DMS79 treated with DMSO at 0.1 percent for 48 hours (cell line): ENCODE data around the gene TUT4.

Experiments used
- DNase-seq: peaks from one replicate; lab custom pipeline; 2025; lab: John Stamatoyannopoulos, UW

The TUT4 gene

DNA sequence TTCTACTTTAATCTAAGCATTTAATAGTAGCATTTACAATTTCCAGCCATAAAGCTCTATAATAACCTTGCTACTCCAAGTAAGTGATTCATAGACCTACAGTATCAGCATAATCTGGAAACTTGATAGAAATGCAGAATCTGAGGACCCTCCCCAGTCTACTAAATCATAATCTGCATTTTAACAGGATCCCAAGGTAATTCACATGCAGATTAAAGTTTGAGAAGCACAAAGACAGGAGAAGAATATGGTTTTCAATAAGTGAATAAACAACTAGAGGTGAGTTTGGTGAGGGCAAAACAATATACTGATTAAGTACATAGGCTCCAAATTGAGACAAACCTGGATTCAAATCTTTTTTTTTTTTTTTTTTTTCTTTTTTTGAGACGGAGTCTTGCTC lies 91.1 kb downstream of the TUT4 start:
- no peak for DNase-seq

DNA sequence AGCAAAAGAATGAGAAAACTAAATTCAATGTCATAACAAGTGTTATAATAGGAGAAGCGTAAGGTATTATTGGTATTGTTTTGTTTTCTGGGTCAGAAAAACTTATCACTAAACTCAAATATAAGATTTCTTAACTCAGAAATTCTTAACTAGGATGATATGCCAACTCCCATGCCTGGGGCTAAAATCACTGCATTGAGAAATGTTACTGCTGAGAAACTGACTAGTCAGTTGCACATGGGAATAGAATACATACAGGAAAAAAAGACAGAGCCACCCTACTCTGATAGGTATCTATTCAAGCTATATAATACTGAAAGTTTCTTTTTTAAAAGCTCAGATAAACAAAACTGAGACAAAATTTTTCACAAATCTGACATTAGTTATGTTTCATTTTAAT lies 92.2 kb downstream of the TUT4 start:
- no peak for DNase-seq

DNA sequence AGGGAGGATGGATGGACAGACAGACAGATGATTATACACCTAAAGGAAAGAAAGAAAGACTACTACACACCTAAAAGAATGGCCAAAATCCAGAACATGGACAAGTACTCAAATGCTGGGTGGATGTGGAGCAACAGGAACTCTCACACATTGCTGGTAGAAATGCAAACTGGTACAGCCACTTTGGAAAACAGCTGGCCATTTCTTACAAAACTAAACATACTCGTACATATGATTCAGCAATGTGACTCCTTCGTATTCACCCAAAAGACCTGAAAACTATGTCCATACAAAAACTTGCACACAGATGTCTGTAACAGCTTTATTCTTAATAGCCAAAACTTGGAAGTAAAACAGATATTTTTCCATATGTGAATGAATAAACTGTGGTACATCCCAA lies 97.2 kb downstream of the TUT4 start:
- DNase-seq, result no peak

DNA sequence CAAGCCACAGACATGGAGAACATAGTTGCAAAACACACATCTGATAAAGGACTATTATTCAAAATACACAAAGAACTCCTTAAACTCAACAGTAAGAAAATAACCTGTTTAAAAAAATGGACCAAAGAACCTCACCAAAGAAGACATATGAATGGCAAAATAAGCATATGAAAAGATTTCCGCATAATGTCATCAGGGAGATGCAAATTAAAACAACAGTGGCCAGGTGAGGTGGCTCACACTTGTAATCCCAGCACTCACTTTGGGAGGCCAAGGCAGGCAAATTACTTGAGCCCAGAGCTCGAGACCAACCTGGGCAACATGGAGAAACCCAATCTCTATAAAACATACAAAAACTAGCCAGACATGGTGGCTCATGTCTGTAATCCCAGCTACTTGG lies 98.1 kb downstream of the TUT4 start:
- no peak for DNase-seq

DNA sequence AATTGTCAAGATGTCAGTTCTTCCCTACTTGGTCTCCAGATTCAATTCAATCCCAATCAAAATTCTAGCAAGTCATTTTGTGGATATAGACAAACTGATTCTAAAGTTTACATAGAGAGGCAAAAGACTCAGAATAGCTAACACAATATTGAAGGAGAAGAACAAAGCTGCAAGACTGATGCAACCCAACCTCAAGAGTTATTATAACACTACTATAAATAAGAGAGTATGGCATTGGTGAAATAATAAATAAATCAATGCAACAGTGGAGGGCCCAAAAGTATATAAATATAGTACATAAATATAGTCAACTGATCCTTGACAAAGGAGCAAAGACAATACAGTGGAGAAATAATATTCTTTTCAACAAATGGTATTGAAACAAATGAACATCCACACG lies 98.8 kb downstream of the TUT4 start:
- DNase-seq, result no peak

DNA sequence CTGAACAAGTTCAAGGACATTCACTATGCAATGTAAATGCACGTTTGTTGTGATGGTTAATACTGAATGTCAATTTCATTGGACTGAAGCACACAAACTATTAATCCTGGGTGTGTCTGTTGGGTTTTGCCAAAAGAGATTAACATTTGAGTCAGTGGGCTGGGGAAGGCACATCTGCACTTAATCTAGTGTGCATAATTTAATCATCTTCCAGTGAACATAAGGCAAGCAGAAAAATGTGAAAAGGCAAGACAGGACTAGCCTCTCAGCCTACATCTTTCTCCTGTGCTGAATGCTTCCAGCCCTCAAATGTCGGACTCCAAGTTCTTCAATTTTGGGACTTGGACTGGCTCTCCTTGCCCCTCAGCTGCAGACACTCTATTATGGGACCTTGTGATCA lies 108.4 kb downstream of the TUT4 start:
- no peak for DNase-seq

DNA sequence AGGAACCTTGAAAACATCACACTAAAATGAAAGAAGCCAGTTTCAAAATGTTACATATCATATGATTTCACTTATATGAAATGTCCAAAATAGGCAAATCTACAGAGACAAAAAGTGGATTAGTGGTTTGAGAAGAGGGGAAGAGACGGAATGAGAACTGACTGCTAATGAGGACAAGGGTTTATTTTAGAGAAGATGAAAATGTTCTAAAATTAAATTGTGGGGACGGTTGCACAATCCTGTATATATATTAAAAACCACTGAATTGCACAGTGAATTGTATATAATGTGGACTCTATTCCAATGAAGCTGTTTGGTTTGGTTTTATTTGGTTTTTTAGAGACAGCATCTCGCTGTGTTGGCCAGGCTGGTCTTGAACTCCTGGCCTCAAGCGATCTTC lies 112.9 kb downstream of the TUT4 start:
- no peak for DNase-seq

DNA sequence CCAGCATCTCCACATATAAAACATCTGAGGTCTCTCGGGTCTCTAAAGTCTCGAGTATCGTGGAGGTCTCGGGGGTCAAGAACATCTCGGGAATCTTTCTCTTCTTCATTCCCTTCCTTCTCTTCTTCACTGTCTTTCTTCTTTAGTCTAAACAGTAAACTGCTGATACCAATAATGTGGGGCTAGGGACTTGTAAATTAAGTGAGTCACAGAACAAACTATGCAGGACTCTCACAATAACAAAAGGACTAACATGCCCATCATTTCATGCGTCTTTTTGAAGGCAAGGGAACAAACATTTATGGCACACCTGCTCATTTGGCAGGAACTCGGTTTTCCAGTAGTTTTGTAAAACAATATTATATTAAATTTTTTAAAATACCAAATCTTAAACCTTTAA lies 116.1 kb downstream of the TUT4 start:
- no peak for DNase-seq

DNA sequence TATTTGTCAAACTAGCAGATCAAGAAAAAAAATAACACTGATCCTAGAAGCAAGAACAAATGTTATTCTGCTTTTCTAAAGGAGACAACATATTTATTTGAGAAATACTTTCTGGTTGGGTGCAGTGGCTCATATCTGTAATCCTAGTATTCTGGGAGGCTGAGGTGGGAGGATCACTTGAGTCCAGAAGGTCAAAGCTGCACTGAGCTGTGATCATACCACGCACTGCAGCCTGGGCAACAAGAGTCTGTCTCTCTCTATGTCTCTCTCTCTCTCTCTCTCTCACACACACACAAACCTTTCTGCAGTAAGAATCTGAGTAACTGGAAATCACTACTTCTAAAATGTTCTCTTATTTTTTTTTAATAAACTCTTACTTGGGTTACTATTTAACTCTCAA lies 117.2 kb downstream of the TUT4 start:
- no peak for DNase-seq

DNA sequence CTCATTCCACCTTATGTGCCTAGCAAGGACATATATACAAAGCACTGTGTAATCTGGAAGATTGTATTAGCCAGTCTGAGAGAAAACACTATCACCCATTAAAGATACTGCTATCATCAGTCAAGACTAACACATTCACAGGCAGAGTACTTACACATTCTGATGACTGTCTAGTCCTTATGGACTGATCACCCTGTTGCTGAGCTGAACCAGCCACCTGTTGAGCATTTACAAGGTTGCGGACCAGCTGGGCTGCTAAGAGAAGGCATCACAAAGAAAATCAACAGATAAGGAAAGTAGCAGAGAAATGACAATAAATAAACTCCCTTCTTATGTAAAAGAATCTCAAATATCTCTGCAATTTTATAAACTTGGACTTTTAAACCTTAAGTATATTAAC lies 117.7 kb downstream of the TUT4 start:
- DNase-seq, result no peak

DNA sequence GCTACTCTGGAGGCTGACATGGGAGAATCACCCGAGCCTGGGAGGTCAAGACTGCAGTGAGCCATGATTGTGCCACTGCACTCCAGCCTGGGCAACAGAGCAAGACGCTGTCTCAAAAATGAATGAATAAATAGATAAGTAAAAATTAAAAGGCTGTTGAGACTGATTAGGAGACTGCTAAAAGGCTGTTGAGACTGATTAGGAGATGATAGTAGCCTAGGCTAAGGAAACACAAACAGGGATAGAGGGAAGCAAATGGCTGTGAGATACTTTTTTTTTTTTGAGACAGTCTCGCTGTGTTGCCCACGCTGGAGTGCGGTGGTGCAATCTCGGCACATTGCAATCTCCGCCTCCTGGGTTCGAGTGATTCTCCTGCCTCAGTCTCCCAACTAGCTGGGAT lies 120.1 kb downstream of the TUT4 start:
- DNase-seq, result no peak

DNA sequence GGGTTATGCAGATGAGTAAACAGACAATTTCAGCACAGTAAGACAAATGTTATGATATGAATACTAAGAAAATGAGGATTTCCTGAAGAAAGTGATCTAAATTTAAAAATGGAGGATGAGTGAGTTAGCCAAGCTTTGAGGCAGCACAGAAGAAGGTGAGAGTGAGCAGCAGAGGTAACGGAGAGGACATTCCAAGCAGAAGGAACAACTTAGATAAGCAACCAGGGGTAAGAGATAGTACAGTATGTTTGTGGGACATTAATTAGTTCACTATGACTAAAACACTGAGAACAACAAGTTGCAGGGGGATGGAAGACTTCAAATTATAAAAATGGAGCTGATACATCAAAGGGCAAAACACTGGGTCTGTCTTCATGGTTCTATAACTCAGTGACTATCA lies 125.7 kb downstream of the TUT4 start:
- DNase-seq, result no peak

DNA sequence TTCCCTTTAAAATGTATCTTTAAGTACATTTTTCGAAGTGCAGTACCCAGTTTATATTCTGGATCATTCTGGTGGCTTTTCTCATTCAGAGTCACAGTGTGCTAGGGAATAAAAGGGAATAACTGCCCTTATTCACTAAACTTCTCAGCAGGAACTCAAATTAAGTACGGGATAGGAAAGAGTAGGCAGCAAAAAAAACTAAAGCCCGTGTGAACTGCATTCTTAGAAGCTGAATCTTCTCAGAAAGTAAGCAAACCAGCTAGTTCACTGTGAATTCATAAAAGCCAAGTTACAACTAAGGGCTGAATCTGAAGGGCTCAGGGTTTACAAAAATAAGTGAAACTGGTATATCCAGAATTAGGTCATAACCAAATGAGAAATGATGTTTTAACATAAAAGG lies 126.5 kb downstream of the TUT4 start:
- DNase-seq, result no peak

DNA sequence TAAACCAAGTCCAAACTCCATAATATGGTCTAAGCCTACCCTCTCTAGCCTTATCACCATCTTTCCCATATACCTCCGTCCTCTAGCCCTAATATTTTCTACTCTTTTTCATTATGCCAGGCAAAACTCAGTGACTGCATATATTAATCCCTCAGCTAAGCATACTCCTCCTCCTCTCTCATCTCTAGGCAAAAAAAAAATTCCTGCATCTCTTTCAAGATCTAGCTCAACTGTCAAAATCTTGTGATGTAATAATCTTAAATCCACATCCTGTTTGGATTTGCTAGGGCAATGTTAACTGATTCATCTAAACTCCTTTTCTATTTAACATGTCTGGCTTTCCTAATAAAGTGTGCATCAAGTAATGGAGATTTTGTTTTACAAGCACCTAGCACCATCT lies 128.1 kb downstream of the TUT4 start:
- DNase-seq, result no peak

DNA sequence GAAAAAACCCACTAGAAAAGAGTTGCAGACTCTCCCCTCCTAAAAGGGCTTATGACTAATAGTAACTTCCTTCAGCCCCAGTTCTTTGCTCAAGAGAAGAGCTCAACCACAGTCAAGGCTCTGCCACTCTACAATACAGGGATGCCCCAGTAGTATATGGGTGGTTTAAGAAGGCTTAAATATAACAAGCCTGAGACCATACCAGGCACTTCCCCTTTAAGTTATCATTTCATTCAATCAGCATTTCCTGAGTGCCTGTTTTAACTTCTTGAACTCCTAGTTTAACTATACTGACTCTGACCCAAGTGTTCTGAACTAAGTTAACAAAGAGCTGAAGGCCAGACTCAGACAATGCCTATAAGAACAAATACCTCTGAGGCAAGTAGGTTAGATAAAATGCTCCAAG lies 128.7 kb downstream of the TUT4 start:
- no peak for DNase-seq

DNA sequence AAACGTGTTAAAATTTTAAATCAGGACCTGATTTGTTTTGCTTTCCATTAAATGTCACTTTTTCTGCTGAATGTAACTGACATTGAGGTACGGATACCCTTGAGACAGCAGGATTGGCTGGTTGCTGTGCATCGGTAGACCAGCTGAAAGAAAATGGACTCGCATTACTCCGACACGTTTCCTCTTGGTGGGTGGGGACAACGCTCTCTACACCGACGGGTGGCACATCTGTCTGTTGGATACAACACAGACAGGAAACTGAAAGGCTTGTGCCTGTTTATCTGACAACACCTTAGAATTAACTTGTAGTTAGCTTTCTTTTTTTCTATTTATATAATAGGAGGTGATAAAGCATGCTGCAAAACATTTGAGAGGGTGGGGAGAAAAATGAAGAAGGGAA lies 129.1 kb downstream of the TUT4 start:
- DNase-seq, result no peak

DNA sequence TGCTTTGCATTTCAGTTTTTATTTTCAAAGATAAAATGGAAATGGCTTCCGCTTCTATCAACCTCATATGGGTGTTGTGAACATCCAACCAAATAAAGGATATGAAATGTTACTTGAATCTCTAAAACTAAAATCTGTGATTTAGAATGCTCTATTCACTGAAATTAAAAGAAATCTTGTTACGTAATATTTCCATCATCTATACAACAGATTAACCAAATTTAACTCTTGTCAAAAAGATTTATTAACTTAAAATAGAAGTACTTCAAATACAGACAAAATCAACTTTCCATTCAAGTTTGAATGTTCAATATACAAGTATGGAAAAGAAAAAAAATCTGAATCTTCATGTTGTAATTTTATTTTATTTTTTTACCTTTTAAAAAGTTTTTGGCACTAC lies 129.8 kb downstream of the TUT4 start:
- DNase-seq, result no peak

DNA sequence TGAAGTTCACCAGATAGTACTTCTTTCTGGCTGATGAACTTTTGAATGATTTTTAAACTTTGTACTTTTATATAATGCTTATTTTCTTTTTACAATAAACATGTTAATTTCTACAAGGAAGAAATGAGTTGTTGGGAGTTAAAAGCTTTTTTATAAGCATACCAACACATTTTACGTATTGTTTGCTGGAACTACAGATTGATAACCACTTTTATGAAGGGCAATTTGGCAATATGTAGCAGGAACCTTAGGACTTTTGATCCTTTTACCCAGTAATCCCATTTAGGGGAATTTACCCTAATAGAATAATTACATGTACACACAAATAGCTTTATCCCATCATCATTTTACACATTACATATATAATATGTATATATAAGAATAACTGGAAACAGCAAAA lies 132.2 kb downstream of the TUT4 start:
- no peak for DNase-seq

DNA sequence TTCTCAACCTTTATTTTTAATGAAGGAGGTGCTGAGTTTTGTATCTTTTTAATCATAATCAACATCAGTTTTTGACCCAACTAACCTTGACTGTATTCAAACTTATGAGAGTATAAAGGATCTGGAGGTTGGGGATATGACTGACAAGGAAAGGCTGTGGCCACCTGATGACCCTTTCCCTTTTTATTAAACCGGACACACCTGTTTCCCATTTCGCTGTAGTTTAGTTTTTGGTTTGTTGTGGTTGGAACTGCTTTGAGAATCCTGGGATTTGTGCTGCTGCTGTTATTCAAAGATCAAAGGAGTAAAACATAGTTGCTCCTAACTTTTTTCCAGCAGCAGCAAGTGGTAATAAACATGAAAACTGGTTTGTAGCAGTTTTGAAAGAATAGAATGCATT lies 136.1 kb downstream of the TUT4 start:
- DNase-seq, result no peak

DNA sequence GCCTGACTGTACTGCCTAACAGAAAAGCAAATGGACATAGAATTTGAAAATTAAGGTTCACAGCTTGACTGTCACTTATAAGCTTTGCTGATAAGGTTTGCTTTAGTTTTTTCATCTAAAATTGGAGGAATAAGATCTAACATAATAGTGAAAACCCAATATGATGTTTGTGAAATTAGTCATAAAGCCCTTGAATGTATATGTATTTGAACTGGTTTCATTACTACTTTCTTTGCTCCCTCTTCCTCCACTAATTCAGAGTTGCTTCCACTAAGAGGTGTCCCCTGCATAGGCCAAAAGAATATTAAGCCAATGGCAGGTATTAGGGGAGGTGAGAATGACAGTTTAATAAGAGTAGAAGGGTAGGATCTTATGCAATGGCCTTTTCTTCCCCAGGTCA lies 137.9 kb downstream of the TUT4 start:
- no peak for DNase-seq

DNA sequence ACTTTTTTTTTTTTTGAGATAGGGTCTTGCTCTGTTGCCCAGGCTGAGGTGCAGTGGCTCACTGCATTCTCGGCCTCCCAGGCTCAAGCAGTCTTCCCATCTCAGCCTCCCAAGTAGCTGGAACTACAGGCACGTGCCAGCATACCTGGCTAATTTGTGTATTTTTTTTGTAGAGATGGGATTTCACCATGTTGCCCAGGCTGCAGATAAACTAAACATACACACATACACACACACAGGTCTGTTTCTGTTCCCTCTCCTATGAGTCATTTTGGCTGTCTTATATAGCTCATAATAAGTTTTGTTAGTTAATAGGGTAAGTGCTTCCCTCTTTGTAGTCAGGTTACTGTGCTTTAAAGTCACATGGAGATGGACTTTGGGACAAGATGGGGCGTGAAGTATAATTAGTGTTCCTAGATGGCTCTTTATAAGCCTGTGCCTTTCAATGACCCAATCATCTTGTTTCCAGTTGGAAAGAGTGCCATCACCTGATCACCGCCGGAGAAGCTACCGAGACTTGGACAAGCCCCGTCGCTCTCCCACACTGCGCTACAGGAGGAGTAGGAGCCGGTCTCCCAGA lies 139.4 kb downstream of the TUT4 start:
- no peak for DNase-seq

DNA sequence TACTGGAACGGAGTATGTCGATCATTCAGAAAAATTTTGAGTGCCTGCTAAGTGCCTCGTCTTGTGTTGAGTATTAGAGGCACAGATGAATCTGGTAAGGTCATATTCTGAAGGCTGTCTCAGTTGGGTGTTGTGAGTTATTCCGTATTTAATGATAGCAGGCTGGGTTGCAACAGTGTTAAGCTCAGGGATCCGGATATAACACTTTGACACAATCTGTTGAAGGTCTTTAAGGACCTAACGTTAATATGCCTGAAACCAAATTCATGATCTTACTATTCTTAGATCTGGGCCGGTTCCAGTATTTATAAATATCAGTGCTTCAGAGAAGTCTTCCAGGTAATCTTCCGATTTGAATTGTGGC lies 147.9 kb downstream of the TUT4 start:
- no peak for DNase-seq

DNA sequence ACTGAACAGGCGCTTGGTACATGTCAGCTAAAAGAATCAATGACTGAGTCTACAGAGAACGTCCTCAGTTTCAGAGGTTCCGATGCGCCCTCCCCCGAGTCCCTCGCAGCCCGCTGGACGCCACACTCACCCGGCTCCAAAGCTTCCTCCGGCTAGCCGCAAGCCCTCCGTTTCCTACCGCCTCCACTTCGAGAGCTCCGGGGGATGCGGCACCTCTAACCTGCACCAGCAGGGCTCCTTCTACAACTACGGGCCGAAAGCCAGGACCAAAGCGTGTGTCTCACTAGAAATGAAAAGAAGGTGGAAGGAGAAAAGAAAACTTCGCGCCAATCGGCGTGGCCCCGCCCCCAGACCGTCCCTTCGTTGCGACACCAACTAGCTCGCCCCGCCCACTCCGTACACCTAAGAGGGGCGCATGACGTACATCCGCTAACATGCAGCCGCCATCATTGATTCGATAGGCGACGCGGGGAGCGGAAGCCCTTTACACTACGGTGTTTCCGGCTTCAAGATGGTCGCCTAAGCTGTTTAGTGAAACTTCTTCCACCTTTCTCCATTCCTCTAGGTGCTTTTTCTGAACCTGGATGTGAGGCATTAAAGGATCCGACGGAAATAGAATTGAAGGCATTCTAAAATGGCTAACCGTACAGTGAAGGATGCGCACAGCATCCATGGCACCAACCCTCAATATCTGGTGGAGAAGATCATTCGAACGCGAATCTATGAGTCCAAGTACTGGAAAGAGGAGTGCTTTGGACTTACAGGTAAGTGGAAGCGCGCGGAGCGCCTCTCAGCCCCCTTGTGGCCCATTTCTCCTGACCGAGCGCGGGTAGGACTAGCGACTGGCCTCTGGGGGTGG lies 148.5 kb downstream of the TUT4 start, which contains the start of the genes ORC1 and PRPF38A:
ORC1 (minus strand) TSS at position 308 of the 859 bp plus-strand sequence. CDS start 2,200 bp downstream, outside the sequence.
PRPF38A (plus strand) TSS at position 487 of the 859 bp plus-strand sequence; CDS start at position 635, 148 bp downstream.
- peak; percentile 99 for DNase-seq
